Neural cell (in vitro differentiated cells): ENCODE data around the gene OSBPL1A. TPM values are rescaled to one million over a fixed set of nuclear protein-coding genes. Genes with fewer than 3 reads are reported as not detected.

ENCODE experiments used
- H2AFZ ChIP-seq: fragments of 200-600, 300-800 bp; sonication (generic), shearing (Covaris generic); 2 replicates; pipeline ENCODE4 v1.6.0; 2014; ENCODE audit warnings: low read depth, mild to moderate bottlenecking, antibody characterized with exemption, low read length, moderate library complexity
- H3F3A ChIP-seq: fragments of 200-600 bp; shearing (Covaris generic); 2 replicates; pipeline ENCODE4 v1.6.1; 2016; ENCODE audit warnings: mild to moderate bottlenecking, moderate library complexity, mixed read lengths, antibody characterized with exemption, low read length; ENCODE audit not compliant: insufficient read depth, poor library complexity, severe bottlenecking
- H3K27ac ChIP-seq: fragments of 200-600, 300-800 bp; sonication (generic), shearing (Covaris generic); 2 replicates; pipeline ENCODE4 v1.5.1; 2014; ENCODE audit warnings: mild to moderate bottlenecking, low read length, moderate library complexity
- H3K27me3 ChIP-seq: fragments of 300-800, 200-600 bp; sonication (generic), shearing (Covaris generic); 2 replicates; pipeline ENCODE4 v1.6.0; 2014; ENCODE audit warnings: mild to moderate bottlenecking, low read depth, low read length, moderate library complexity; ENCODE audit not compliant: insufficient read depth
- H3K36me3 ChIP-seq: fragments of 300-800, 200-600 bp; sonication (generic), shearing (Covaris generic); 2 replicates; pipeline ENCODE4 v1.5.1; 2014; ENCODE audit warnings: mild to moderate bottlenecking, antibody characterized with exemption, low read length, moderate library complexity; ENCODE audit not compliant: insufficient read depth
- H3K4me2 ChIP-seq: fragments of 300-800, 200-600 bp; sonication (generic), shearing (Covaris generic); 2 replicates; pipeline ENCODE4 v1.6.0; 2014; ENCODE audit warnings: mild to moderate bottlenecking, low read length
- H3K4me3 ChIP-seq: fragments of 300-800, 200-600 bp; sonication (generic), shearing (Covaris generic); 2 replicates; pipeline ENCODE4 v1.5.1; 2014; ENCODE audit warnings: mild to moderate bottlenecking, low read length, moderate library complexity
- H3K79me2 ChIP-seq: fragments of 200-600 bp; shearing (Covaris generic); replicated peaks from 2 replicates; pipeline ENCODE4 v1.6.0; 2014; ENCODE audit warnings: mild to moderate bottlenecking, low read length, moderate library complexity; ENCODE audit not compliant: insufficient read depth
- H3K9ac ChIP-seq: fragments of 300-800, 200-600 bp; sonication (generic), shearing (Covaris generic); 2 replicates; pipeline ENCODE4 v1.6.1; 2016; ENCODE audit warnings: mild to moderate bottlenecking, low read length, mixed read lengths
- H3K9me2 ChIP-seq: fragments of 200-600 bp; shearing (Covaris generic); 2 replicates; pipeline ENCODE4 v1.6.1; 2016; ENCODE audit warnings: mild to moderate bottlenecking, low read length, mixed read lengths; ENCODE audit not compliant: insufficient read depth
- H3K9me3 ChIP-seq: fragments of 200-600, 300-800 bp; sonication (generic), shearing (Covaris generic); 2 replicates; pipeline ENCODE4 v1.6.1; 2016; ENCODE audit warnings: mild to moderate bottlenecking, mixed run types, low read length, moderate library complexity, mixed read lengths
- H4K20me1 ChIP-seq: fragments of 200-600 bp; shearing (Covaris generic); 2 replicates; pipeline ENCODE4 v1.6.1; 2016; ENCODE audit warnings: mild to moderate bottlenecking, mixed run types; ENCODE audit not compliant: insufficient read depth
- EP300 ChIP-seq: fragments of 450-650 bp; conservative IDR thresholded peaks from 2 replicates; pipeline ENCODE4 v1.6.1; 2014; ENCODE audit warnings: antibody characterized with exemption, mild to moderate bottlenecking, moderate library complexity; ENCODE audit not compliant: poor library complexity, severe bottlenecking
- EZH2 ChIP-seq: fragments of 200-600, 300-800 bp; shearing (Covaris generic), sonication (generic); IDR thresholded peaks from 2 replicates; pipeline ENCODE4 v1.6.1; 2014; ENCODE audit warnings: antibody characterized with exemption, low read length, borderline replicate concordance, mild to moderate bottlenecking; ENCODE audit not compliant: insufficient read depth, poor library complexity, severe bottlenecking
- MXI1 ChIP-seq: fragments of 450-650 bp; conservative IDR thresholded peaks from 2 replicates; pipeline ENCODE4 v1.6.1; 2014; ENCODE audit warnings: antibody characterized with exemption, mild to moderate bottlenecking; ENCODE audit not compliant: poor library complexity, severe bottlenecking
- POLR2AphosphoS5 ChIP-seq: IDR thresholded peaks from 2 replicates; pipeline ENCODE4 v1.6.1; 2012
- RAD21 ChIP-seq: fragments of 450-650 bp; conservative IDR thresholded peaks from 2 replicates; pipeline ENCODE4 v1.6.1; 2014; ENCODE audit warnings: antibody characterized with exemption, mild to moderate bottlenecking, moderate library complexity
- SMC3 ChIP-seq: fragments of 450-650 bp; conservative IDR thresholded peaks from 2 replicates; pipeline ENCODE4 v1.6.1; 2014; ENCODE audit warnings: antibody characterized with exemption, mild to moderate bottlenecking, moderate library complexity; ENCODE audit not compliant: poor library complexity
- TAF1 ChIP-seq: IDR thresholded peaks from 2 replicates; pipeline ENCODE4 v1.6.1; 2012; ENCODE audit warnings: low read depth
- polyA plus RNA-seq: library from polyadenylated mRNA; depleted of rRNA; stranded (reverse); fragments of >200 nt; gene quantifications from 2 replicates; pipeline ENCODE4 v1.2.3, GENCODE V29; 2014
- TF ChIP-seq, protein P1 (sequence below): IDR thresholded peaks from 2 replicates; pipeline ENCODE4 v1.6.1; 2012; ENCODE audit warnings: borderline replicate concordance
- TF ChIP-seq, protein P2 (sequence below): fragments of 450-650 bp; IDR thresholded peaks from 2 replicates; pipeline ENCODE4 v1.5.1; 2014; ENCODE audit warnings: antibody characterized with exemption, mild to moderate bottlenecking, moderate library complexity; ENCODE audit not compliant: poor library complexity, severe bottlenecking

The OSBPL1A gene
- polyA plus RNA-seq, 1 donor from 2014 or later: 24.9 TPM

DNA sequence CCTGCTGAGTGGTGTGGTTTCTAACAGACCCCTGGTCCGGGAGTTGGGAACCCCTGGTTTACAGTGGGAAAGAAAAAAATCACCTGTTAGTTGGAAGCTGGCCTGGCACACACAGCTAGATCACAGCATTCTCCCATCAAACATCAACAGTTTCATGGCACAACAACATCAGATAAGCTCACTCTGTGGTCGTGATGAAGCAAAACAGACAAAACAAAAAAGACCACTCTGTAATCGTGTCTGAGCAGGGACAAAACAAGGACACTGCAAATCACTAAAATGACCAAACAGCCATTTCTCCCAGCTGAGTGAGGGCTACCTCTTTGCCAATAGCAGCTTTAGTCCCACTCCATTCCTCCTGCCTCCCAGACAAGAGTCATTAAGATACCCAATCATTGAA is 19.9 kb upstream of the OSBPL1A start:
- no peak overlapping the region for H3K27ac ChIP-seq
- no peaks in the 10 kb centered on the region for H3K9me3 ChIP-seq
- no peak overlapping the region for H3K4me3 ChIP-seq
- no peak overlapping the region for H2AFZ ChIP-seq
- no peaks in the 10 kb centered on the region for H3K79me2 ChIP-seq
- H4K20me1 ChIP-seq: no peaks in the 10 kb centered on the region
- H3K36me3 ChIP-seq: no peaks in the 10 kb centered on the region
- H3F3A ChIP-seq: no peaks in the 10 kb centered on the region
- no peaks in the 10 kb centered on the region for H3K27me3 ChIP-seq
- no peak overlapping the region for H3K9ac ChIP-seq
- H3K9me2 ChIP-seq: no peaks in the 10 kb centered on the region
- no peak overlapping the region for H3K4me2 ChIP-seq
- TF ChIP-seq, protein P1, sequence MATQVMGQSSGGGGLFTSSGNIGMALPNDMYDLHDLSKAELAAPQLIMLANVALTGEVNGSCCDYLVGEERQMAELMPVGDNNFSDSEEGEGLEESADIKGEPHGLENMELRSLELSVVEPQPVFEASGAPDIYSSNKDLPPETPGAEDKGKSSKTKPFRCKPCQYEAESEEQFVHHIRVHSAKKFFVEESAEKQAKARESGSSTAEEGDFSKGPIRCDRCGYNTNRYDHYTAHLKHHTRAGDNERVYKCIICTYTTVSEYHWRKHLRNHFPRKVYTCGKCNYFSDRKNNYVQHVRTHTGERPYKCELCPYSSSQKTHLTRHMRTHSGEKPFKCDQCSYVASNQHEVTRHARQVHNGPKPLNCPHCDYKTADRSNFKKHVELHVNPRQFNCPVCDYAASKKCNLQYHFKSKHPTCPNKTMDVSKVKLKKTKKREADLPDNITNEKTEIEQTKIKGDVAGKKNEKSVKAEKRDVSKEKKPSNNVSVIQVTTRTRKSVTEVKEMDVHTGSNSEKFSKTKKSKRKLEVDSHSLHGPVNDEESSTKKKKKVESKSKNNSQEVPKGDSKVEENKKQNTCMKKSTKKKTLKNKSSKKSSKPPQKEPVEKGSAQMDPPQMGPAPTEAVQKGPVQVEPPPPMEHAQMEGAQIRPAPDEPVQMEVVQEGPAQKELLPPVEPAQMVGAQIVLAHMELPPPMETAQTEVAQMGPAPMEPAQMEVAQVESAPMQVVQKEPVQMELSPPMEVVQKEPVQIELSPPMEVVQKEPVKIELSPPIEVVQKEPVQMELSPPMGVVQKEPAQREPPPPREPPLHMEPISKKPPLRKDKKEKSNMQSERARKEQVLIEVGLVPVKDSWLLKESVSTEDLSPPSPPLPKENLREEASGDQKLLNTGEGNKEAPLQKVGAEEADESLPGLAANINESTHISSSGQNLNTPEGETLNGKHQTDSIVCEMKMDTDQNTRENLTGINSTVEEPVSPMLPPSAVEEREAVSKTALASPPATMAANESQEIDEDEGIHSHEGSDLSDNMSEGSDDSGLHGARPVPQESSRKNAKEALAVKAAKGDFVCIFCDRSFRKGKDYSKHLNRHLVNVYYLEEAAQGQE: no peak
- no peak for TF ChIP-seq SMC3
- TF ChIP-seq, protein P2, sequence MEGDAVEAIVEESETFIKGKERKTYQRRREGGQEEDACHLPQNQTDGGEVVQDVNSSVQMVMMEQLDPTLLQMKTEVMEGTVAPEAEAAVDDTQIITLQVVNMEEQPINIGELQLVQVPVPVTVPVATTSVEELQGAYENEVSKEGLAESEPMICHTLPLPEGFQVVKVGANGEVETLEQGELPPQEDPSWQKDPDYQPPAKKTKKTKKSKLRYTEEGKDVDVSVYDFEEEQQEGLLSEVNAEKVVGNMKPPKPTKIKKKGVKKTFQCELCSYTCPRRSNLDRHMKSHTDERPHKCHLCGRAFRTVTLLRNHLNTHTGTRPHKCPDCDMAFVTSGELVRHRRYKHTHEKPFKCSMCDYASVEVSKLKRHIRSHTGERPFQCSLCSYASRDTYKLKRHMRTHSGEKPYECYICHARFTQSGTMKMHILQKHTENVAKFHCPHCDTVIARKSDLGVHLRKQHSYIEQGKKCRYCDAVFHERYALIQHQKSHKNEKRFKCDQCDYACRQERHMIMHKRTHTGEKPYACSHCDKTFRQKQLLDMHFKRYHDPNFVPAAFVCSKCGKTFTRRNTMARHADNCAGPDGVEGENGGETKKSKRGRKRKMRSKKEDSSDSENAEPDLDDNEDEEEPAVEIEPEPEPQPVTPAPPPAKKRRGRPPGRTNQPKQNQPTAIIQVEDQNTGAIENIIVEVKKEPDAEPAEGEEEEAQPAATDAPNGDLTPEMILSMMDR: no peak
- TF ChIP-seq MXI1: no peak
- no peak for TF ChIP-seq POLR2AphosphoS5
- TF ChIP-seq EP300: no peak
- TF ChIP-seq EZH2: no peak
- no peak for TF ChIP-seq RAD21
- TF ChIP-seq TAF1: no peak

DNA sequence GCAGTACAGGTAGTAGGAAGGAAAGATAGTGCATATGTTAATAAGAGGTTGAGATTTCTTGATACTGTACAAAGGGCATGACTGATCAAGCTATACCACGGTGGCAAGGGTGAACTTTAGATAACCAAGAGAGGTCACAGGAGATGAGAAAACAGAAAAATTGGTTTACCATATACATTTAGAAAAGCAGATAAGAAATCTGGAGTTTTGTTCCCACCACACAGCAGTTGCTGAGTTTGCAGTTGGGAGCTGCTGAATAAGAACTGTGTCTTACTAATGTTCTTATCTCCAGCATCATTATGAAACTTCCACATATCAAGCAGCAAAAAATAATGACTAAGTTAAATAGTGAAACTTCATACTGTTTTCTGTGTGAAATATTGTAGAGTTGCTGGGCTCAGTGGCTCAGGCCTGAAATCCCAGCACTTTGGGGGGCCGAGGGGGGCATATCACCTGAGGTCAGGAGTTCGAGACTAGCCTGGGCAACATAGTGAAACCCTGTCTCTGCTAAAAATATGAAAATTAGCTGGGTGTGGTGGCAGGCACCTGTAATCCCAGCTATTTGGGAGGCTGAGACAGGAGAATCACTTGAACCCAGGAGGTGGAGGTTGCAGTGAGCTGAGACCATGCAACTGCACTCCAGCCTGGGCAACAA is 16.9 kb upstream of the OSBPL1A start:
- no peaks in the 10 kb centered on the region for H3F3A ChIP-seq
- no peak overlapping the region for H3K9ac ChIP-seq
- H3K9me3 ChIP-seq: no peaks in the 10 kb centered on the region
- no peak overlapping the region for H3K4me3 ChIP-seq
- no peak overlapping the region for H2AFZ ChIP-seq
- H3K4me2 ChIP-seq: no peak overlapping the region
- H3K79me2 ChIP-seq: no peaks in the 10 kb centered on the region
- H4K20me1 ChIP-seq: no peaks in the 10 kb centered on the region
- TF ChIP-seq, protein P2: no peak
- no peak for TF ChIP-seq EZH2
- TF ChIP-seq EP300: no peak
- TF ChIP-seq SMC3: no peak
- TF ChIP-seq MXI1: no peak
- TF ChIP-seq, protein P1: no peak
- TF ChIP-seq TAF1: no peak
- TF ChIP-seq RAD21: no peak
- TF ChIP-seq POLR2AphosphoS5: no peak
- H3K9me2 ChIP-seq: no peaks in the 10 kb centered on the region
- no peaks in the 10 kb centered on the region for H3K36me3 ChIP-seq
- no peak overlapping the region for H3K27ac ChIP-seq
- H3K27me3 ChIP-seq: no peaks in the 10 kb centered on the region
